H54 (cell line): ENCODE data around the gene PLD2.

Experiments
- DNase-seq: peaks from one replicate; pipeline ENCODE4 v3.0.0; 2011; ENCODE audit warnings: low spot score, mixed read lengths; ENCODE audit not compliant: insufficient read length
- FAIRE-seq: peaks from 3 replicates; lab custom pipeline; 2011; peaks lifted over from hg19 to GRCh38; lab: Jason Lieb, UNC
- POLR2A ChIP-seq: IDR thresholded peaks from 2 replicates; pipeline ENCODE4 v1.6.1; 2011; ENCODE audit warnings: low read depth, mild to moderate bottlenecking, low read length

PLD2 gene

DNA sequence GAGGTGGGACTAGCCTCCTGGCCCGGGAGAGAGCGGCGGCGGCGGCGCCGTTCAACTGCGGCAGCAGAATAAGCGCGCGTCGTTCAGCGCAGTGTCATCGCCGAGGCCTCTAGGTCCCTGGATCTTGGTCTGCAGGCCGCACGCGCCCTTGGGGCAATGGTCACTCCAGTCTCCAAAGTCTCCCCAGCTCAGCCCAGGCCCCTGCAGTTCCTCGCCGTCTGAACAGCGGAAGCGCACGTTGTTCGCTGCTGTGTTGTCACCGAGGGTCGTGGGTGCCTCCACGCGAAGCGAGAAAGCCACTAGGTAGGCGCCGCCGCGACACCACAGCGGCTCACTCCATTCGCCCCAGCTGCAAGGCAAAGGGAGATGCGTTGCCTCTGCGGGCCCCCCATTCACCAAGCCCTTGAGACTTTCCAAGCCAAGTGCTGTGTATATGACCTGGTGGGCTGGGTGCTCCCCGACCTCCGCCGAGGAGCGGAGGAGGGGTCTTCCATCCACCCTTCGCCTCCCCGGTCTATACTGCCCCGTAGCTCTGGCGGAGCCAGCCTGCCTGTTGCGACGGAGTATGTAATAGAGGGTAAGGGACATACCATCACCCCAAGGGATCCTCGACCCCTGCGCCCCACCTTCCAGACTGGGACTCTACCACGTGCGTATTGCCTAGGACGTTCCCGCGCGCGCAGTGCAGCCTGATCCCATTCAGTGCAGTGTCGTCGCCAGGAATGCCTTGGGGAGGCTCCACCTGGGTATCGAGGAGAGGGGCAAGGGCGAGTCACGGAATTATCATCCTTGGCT, 21.4 kb upstream of the PLD2 start:
- DNase-seq (no peak), FAIRE-seq (no peak)
- no peak for TF ChIP-seq POLR2A

DNA sequence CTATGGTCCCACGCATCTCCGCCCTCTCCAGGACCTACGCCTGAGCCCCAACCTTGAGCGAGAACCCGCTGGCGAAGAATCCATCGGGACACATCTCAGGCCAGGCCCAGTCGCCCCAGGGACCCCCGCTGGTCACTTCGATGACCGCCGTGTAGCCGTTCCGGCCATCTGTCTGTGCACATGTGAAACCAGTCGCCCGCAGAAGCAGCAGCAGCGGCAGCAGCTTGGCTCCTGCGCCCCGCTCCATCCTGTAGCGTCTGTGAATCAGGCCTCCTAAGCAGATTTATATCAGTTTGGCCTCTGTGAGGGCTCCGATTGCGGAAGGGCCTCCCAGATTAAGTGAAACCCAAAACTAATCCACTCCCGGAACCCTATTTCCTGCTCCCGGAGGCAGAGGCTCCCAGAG, 20.8 kb upstream of the PLD2 start, which contains the start of gene VMO1:
TSS of gene VMO1 (minus strand) at position 259 of the 406 bp plus-strand sequence. CDS start at position 247, 12 bp downstream.
- TF ChIP-seq POLR2A = no peak
- no peak for DNase-seq
- FAIRE-seq = no peak

DNA sequence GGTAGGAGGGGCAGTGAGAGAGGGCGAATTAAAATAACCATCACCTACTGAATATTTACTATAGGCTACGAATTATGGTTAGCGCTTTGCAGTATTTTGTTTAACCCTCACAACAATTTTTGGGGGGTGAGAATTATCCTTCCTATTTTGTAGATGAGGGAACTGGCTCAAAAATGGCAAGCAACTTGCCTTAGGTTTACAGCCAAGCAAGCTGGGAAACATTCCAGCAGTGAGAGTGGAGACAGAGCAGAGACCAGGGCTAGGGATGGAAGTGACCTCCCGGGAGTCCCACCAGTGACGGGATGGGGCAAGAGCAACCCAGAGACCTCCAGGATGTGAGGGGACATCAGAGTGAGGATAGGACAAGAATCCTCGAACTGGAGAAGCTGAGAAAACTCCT, 20.4 kb upstream of the PLD2 start:
- DNase-seq (no peak), FAIRE-seq (no peak)
- TF ChIP-seq POLR2A = no peak

DNA sequence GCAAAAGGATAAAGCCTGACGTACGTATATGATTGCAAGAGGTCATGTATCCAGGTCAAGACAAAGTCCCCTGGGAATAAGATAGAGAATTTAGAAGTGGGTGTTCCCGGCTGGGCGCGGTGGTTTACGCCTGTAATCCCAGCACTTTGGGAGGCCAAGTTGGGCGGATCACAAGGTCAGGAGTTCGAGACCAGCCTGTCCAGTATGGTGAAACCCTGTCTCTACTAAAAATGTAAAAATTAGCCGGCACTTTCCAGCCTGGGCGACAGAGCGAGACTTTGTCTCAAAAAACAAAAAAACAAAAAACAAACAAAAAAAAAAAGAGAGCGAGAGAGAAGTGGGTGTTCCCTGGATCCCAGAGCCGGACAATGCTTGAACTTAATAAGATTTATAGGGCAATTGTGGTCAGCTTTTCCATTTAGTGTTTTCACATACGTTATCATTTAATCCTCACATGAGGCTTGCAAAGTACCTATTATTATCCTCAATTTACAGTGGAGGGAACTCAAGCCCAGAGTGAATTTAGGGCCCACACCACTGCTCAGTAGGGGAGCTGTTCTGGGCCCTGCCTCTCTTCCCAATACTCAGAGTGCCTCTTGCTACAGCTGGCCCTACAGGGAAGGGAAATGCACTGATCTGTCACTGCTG, 18.7 kb upstream of the PLD2 start:
- TF ChIP-seq POLR2A = no peak
- no peak for DNase-seq
- no peak for FAIRE-seq

DNA sequence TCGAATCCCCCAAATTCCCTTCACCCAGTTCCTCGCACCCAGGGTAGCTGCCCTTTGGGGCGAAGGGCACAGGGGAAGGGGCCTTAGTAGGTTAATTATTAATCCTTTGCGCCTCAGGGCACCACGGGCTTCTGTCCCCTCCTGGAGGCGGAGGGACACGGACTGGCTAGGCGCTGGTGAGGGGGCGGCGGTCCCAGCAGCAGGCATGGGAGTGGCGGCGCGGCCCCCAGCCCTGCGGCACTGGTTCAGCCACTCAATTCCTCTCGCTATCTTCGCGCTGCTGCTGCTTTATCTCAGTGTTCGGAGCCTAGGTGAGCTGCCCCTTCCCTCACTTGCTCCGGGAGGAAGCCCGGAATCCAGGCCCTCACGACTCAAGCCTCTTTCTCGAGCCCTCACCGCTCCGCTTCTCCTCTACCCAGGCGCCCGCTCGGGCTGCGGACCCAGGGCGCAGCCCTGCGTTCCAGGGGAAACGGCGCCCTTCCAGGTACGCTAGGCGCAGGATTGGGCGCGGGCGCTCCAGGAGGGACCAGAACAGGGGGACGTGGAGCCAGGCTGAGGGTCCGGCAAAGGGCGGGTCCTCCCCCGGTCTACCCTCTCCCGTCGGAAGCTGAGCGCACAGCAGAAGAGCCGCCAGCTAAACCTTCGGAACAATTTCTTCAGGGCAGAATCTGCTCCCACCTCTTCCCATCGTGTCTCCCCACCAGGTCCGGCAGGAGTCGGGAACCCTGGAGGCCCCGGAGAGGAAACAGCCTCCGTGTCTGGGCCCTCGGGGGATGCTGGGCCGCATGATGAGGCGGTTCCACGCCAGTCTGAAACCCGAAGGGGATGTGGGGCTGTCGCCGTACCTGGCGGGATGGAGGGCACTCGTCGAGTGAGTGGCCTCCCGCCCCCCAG, 17.9 kb upstream of the PLD2 start, which contains the start of gene GLTPD2:
TSS of gene GLTPD2 (plus strand) at position 158 of the 894 bp plus-strand sequence. CDS start at position 206, 48 bp downstream.
- FAIRE-seq (no peak), DNase-seq (no peak)
- TF ChIP-seq POLR2A = no peak

DNA sequence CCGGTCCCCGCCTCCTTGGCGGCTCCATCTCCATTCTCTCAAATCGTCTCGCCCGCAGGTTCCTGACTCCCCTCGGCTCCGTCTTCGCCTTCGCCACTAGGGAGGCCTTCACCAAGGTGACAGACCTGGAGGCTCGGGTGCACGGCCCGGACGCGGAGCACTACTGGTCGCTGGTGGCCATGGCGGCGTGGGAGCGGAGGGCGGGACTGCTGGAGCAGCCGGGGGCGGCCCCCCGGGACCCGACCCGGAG, 17.3 kb upstream of the PLD2 start:
- FAIRE-seq (no peak), DNase-seq (no peak)
- no peak for TF ChIP-seq POLR2A

DNA sequence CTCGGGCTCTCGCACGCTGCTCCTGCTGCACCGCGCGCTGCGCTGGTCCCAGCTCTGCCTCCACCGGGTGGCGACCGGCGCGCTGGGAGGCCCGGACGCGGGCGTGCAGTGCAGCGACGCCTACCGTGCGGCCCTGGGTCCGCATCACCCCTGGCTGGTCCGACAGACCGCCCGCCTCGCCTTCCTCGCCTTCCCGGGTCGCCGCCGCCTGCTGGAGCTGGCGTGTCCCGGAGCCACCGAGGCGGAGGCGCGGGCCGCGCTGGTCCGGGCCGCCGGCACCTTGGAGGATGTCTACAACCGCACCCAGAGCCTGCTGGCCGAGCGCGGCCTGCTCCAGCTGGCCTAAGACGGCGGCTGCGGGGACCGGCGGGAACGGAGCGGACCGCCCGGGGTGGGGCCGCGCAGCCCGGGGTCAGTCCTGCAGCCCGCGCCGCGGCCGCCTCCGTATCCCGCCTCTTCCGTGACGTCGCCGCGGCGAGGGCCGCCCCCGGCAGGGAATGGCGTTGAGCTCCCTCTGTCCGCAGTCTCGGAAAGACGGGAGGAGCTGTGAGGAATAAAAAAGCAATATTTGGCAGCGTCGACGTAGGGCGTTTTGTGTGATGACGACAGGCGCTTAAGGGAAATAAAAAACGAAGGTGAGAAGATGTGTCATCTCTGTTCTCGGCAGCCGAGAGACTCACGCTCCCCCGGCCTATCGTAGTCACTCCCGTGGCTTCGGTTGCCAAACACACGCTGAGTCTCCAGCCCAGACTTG, 16.8 kb upstream of the PLD2 start:
- no peak for FAIRE-seq

DNA sequence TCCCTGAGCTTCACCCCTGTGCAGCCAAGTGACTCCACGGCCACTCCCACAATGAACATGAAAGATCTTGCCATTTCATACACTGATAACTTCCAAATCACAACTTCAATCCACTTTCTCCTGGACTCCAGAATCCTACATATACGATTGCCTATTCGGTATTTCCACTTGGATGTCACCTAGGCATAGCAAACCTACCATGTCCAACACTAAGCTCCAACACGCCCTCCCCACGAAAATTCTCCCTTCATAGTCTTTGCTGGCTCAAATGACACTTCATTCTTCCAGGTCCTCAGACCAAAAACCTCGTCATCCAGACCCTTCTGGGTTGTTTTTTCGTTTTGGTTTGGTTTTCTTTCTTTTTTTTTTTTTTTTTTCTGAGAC, 16.3 kb upstream of the PLD2 start:
- no peak for DNase-seq
- no peak for TF ChIP-seq POLR2A
- no peak for FAIRE-seq

More for the DNA sequence above, 16.8 kb upstream of the PLD2 start:
- TF ChIP-seq POLR2A = peak; percentile 83
- DNase-seq = peak; percentile 88

DNA sequence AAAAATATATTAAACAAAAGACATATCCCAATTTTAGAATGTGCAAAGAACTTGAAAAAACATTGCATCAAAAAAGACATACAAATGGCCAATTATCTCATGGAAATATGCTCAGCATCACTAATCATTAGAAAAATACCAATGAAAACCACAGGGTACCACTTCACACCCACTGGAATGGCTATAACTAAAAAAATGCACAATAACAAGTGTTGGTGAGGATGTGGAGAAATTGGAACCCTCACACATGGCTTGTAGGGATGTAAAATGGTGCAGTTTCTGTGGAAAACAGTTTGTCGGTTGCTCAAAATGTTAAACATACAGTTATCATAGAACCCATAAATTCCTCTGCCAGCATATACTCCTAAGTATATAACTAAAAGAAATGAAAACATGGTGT, 11.8 kb upstream of the PLD2 start:
- DNase-seq (no peak), FAIRE-seq (no peak)
- TF ChIP-seq POLR2A = no peak

DNA sequence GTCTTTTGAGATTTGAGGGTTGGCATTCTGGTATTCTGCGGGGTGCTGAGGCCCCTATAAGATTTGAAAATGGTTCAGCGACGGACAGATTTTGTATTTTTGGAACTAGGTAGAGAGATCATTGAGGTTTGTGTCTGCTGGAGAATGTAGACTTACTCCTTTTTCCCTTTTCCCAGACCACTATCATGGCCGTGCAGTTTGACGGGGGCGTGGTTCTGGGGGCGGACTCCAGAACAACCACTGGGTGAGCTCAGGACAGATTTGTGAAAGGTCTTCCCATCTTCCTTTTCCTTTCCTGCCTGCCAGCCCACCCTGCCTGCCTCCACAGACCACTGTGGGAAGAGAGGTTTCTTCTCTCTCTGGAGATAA, 10.4 kb upstream of the PLD2 start:
- no peak for TF ChIP-seq POLR2A
- DNase-seq = peak; percentile 53
- no peak for FAIRE-seq

DNA sequence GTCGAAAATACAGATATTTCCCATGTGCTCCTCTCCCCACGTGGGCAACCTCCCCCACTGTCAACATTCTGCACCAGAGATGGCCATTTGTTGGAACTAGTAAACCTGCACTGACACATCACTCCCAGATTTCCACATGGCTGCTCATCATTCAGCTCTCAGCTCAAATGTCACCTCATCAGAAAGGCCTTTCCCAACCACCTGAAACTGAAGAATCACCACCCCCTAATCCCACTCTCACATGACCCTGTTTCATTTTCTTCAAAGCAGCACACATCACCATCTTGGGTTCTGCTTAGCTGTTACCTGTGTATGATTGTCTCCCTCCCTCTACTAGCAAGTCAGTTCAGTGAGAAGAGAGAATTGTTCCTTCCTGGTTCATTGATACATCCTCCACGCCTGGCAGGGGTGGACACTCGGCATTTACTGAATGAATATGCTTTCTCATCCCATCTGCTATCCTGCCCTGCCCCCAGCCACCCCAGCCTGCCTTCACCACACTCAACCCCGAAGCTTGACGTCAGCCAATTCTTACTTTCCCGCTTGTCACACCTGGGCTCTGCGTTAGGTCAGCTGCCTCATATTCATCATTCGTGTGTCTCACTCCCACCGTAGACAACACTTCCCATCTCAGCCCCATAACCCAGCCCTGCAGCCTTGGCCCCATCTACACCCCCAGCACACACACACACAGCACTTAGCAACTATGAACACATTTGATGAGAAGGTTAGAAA, 6.3 kb upstream of the PLD2 start:
- no peak for FAIRE-seq
- no peak for TF ChIP-seq POLR2A
- DNase-seq = no peak

DNA sequence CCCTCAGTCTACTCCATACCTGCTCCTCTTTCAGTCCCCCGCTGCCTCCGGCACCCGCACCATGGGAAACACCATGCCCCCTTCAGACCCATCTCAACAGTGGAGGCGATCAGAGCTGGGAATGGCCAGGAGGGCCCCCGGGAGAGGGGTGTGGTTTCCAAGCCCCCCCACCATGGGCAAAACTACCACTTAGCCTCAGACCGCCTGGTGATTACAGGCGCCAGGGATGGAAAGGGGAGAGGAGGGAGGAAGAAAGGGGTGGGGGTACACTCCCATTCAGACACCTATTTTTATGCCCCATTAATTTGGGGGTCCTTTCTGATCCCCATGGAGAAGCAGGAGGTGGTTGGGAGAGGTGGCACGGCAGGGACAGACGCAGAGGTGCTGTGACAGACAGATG, 4.7 kb upstream of the PLD2 start, which contains the start of gene C17orf114:
TSS of gene C17orf114 (minus strand) at position 101 of the 400 bp plus-strand sequence.
- TF ChIP-seq POLR2A = no peak
- FAIRE-seq = no peak

DNA sequence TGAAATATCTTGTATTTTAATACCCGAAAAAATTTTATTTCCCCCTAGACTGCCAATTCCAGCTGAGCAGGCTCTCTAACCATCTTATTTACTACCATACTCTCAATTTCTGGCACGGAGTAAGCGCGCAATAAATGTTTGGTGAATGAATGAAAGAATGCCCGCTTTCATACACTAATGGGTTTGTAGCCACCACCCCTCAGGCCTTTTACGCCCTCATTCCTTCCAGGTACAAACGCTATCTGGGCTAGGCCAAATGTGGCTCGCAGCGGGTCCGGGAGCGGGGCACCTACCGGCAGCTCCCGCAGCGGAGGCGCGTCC, 536 bp upstream of the PLD2 start:
- TF ChIP-seq POLR2A = no peak
- no peak for FAIRE-seq
- no peak for DNase-seq

More for the DNA sequence above, 4.7 kb upstream of the PLD2 start, which contains the start of gene C17orf114:
- no peak for DNase-seq
